Pulmonary artery endothelial cell (primary cell): ENCODE results near the gene USB1. TPM values are rescaled to one million over a fixed set of nuclear protein-coding genes. Genes with fewer than 3 reads are reported as not detected.

Source experiments
- DNase-seq: peaks from one replicate; pipeline ENCODE4 v3.0.0-alpha.2; 2011; ENCODE audit warnings: low read depth, low spot score
- total RNA-seq: library from RNA; depleted of rRNA; stranded (reverse); fragments of >200 nt; gene quantifications from 2 replicates; pipeline ENCODE4 v1.2.3, GENCODE V29; 2014

The USB1 gene
- total RNA-seq = 37.3 and 71.8 TPM in 2 replicates

GRCh38 chr16:58000706-58001676, at the start of gene USB1:
TSS of gene USB1 (plus strand) at chr16:58001407. CDS start at chr16:58001484, 77 bp downstream.
- no peak for DNase-seq

- DNase-seq = no peak
Observed at GRCh38 chr16:57952909-57953308, 48.3 kb upstream of the USB1 start.

- DNase-seq = no peak
Observed at GRCh38 chr16:57953857-57954256, 47.4 kb upstream of the USB1 start.

GRCh38 chr16:57955572-57956188, 45.5 kb upstream of the USB1 start:
- DNase-seq = no peak

GRCh38 chr16:57956270-57956808, 44.9 kb upstream of the USB1 start:
- no peak for DNase-seq

- DNase-seq = no peak
Observed at GRCh38 chr16:57956924-57957672, 44.1 kb upstream of the USB1 start.

- DNase-seq = no peak
Observed at GRCh38 chr16:57957673-57958392, 43.4 kb upstream of the USB1 start.

- no peak for DNase-seq
Observed at GRCh38 chr16:57958544-57958943, 42.7 kb upstream of the USB1 start.

- DNase-seq = no peak
Observed at GRCh38 chr16:57959121-57959520, 42.1 kb upstream of the USB1 start.

- DNase-seq = no peak
Observed at GRCh38 chr16:57959804-57960203, 41.4 kb upstream of the USB1 start.

- DNase-seq = no peak
Observed at GRCh38 chr16:57960310-57960709, 40.9 kb upstream of the USB1 start.

- no peak for DNase-seq
Observed at GRCh38 chr16:57960826-57961472, 40.3 kb upstream of the USB1 start.

- DNase-seq = no peak
Observed at GRCh38 chr16:57961538-57961937, 39.7 kb upstream of the USB1 start.

- no peak for DNase-seq
Observed at GRCh38 chr16:57962046-57962445, 39.2 kb upstream of the USB1 start.

GRCh38 chr16:57962756-57963155, 38.5 kb upstream of the USB1 start:
- no peak for DNase-seq

- no peak for DNase-seq
Observed at GRCh38 chr16:57964157-57964700, 37.0 kb upstream of the USB1 start.

- no peak for DNase-seq
Observed at GRCh38 chr16:57966204-57966771, 34.9 kb upstream of the USB1 start.

GRCh38 chr16:57966986-57967385, 34.2 kb upstream of the USB1 start:
- no peak for DNase-seq

- no peak for DNase-seq
Observed at GRCh38 chr16:57967916-57968315, 33.3 kb upstream of the USB1 start.
